ENCODE results near the gene GAGE12E.
"Not testable (repeated sequence)": the region's sequence is repeated elsewhere in the genome, so short reads cannot be mapped to it uniquely, and the experiment has no call there.

- not testable (repeated sequence) for TF ChIP-seq POLR2A (IDR thresholded peaks at IDR 0.05; ENCODE audit: low read length); GATA1 (IDR thresholded peaks at IDR 0.05; ENCODE audit: low read depth, low read length)
Observed at GRCh38 chrX:49589196-49589595, 38.1 kb downstream of the GAGE12E start, which contains the start of gene GAGE2A.

Measured in erythroblast (primary cell).